ENCODE data around the gene ARMC12.

GRCh38 chr6:35694462-35694861 lies 42.4 kb upstream of the ARMC12 start:
- TF ChIP-seq EZH2 (conservative IDR thresholded peaks at IDR 0.05; ENCODE audit: low read depth, low read length) (no peak), ADNP (CRISPR knock-in tag; IDR thresholded peaks at IDR 0.05) (no peak), PTBP1 (IDR thresholded peaks at IDR 0.05; ENCODE audit: low read depth, low read length, poor library complexity, severe bottlenecking) (no peak), SP2 (CRISPR knock-in tag; IDR thresholded peaks at IDR 0.05) (no peak)

Measured in HepG2 (cell line).